Panc1 (cell line): ENCODE data around the gene C1orf50. TPM values are rescaled to one million over a fixed set of nuclear protein-coding genes. Genes with fewer than 3 reads are reported as not detected.

ENCODE experiments used
- ATAC-seq: fragments of 200-7000 bp; cut with Tn5 transposase; 2 replicates; pipeline ENCODE4 v1.9.1; 2020; ENCODE audit warnings: mild to moderate bottlenecking, moderate library complexity
- BruUV-seq: library from RNA; stranded (reverse); fragments of 400-500 nt; replicated peaks from 2 replicates; lab custom pipeline; 2021; lab: Mats Ljungman, UMichigan
- CTCF ChIA-PET: fragments of 300-600 bp; sonication (Branson Sonifier 250); formaldehyde crosslinking; loops from one replicate; lab custom pipeline; 2022; ENCODE audit warnings: antibody characterized with exemption; lab: Charles Lee
- POLR2A ChIA-PET: fragments of 300-600 bp; sonication (Branson Sonifier 250); formaldehyde crosslinking; loops from one replicate; lab custom pipeline; 2022; ENCODE audit warnings: antibody characterized with exemption; lab: Charles Lee
- DNase-seq: peaks from one replicate; pipeline ENCODE4 v3.0.0-alpha.2; 2010; ENCODE audit warnings: low read depth, low spot score
- H3K27ac ChIP-seq: 2 replicates; pipeline ENCODE4 v1.5.1; 2011; ENCODE audit warnings: mild to moderate bottlenecking, low read length, inconsistent platforms
- H3K27me3 ChIP-seq: fragments of 200-500 bp; sonication (Bioruptor generic); 2 replicates; pipeline ENCODE4 v1.6.0; 2014; ENCODE audit warnings: low read length, inconsistent platforms; ENCODE audit not compliant: control insufficient read depth, insufficient read depth
- H3K36me3 ChIP-seq: fragments of 200-500 bp; sonication (Bioruptor generic); 2 replicates; pipeline ENCODE4 v1.5.1; 2014; ENCODE audit warnings: inconsistent platforms, mild to moderate bottlenecking, low read length, moderate library complexity; ENCODE audit not compliant: control insufficient read depth, insufficient read depth
- H3K4me1 ChIP-seq: 2 replicates; pipeline ENCODE4 v1.5.1; 2011; ENCODE audit warnings: inconsistent platforms, mild to moderate bottlenecking, low read length, moderate library complexity; ENCODE audit not compliant: control insufficient read depth, insufficient read depth
- H3K4me3 ChIP-seq, 2 experiments: 2 replicates each; pipeline ENCODE4 v1.5.1; 2011 to 2012; ENCODE audit warnings: low read depth in 2 of 2, low read length in 2 of 2, mild to moderate bottlenecking in 2 of 2, inconsistent platforms in 1 of 2, moderate library complexity in 1 of 2
- H3K9me3 ChIP-seq: fragments of 200-500 bp; sonication (Bioruptor generic); 2 replicates; pipeline ENCODE4 v1.5.1; 2014; ENCODE audit warnings: low read depth, mild to moderate bottlenecking, inconsistent platforms, low read length, moderate library complexity; ENCODE audit not compliant: control insufficient read depth, insufficient read depth
- CTCF ChIP-seq: fragments of 450-650 bp; IDR thresholded peaks from 2 replicates; pipeline ENCODE4 v1.5.1; 2017; ENCODE audit warnings: mild to moderate bottlenecking
- POLR2AphosphoS5 ChIP-seq: IDR thresholded peaks from 2 replicates; pipeline ENCODE4 v1.6.1; 2012; ENCODE audit warnings: mild to moderate bottlenecking, low read depth, low read length, moderate library complexity
- REST ChIP-seq, 2 experiments: IDR thresholded peaks; 2 replicates each; pipeline ENCODE4 v1.6.1; 2011 to 2012; ENCODE audit warnings: low read depth in 2 of 2, control low read depth in 1 of 2, low read length in 1 of 2, mild to moderate bottlenecking in 1 of 2, moderate library complexity in 1 of 2; ENCODE audit not compliant: insufficient read depth in 1 of 2
- SIN3A ChIP-seq: IDR thresholded peaks from 2 replicates; pipeline ENCODE4 v1.6.1; 2012; ENCODE audit warnings: low read depth, mild to moderate bottlenecking, low read length, moderate library complexity, borderline replicate concordance; ENCODE audit not compliant: insufficient read depth
- TCF7L2 ChIP-seq: IDR thresholded peaks from 2 replicates; pipeline ENCODE4 v1.6.1; 2011; ENCODE audit warnings: mild to moderate bottlenecking, low read depth, low read length, inconsistent platforms
- in situ Hi-C: cut with HindIII; loops from 2 replicates; pipeline ENCODE4 v1.10.0; 2016; ENCODE audit warnings: low sequenced_read_pairs, low pct_unique_long_range_greater_than_20kb
- intact Hi-C: fragments of 100-400 bp; cut with micrococcal nuclease; formaldehyde crosslinking; loops from one replicate; pipeline ENCODE4 v1.10.0; 2022; ENCODE audit not compliant: unreplicated experiment
- total RNA-seq: library from RNA; stranded (reverse); gene quantifications from one replicate; pipeline ENCODE4 v1.2.1, GENCODE V29; 2021; ENCODE audit not compliant: unreplicated experiment

Gene C1orf50
- total RNA-seq, 1 experiment from 2014 or later, result 5.8 TPM

GRCh38 chr1:42730002-42730401, 37.0 kb upstream of the C1orf50 start:
- DNase-seq (no peak), ATAC-seq (0 out of 2 replicates have a peak, but pooled peaks have one; percentile 53)
- Histone ChIP-seq H3K27ac (no peak overlapping the region), H3K9me3 (no peaks in the 10 kb centered on the region), H3K4me1 (no peaks in the 10 kb centered on the region), H3K36me3 (no peaks in the 10 kb centered on the region), H3K4me3 (no peak overlapping the region), H3K27me3 (no peaks in the 10 kb centered on the region)
- TF ChIP-seq TCF7L2, result no peak
- no peak for TF ChIP-seq POLR2AphosphoS5
- no peak for TF ChIP-seq SIN3A
- no peak for TF ChIP-seq CTCF
- no peak for TF ChIP-seq REST (IDR thresholded peaks at IDR 0.05; ENCODE audit: insufficient read depth in 1 of 2, low read depth in 2 of 2, low read length in 1 of 2)
- no TSS peak for BruUV-seq
- POLR2A ChIA-PET, result interaction anchor here (0.6 kb wide), 1 partner anchor 53 kb away, joined by 3 read pairs; no protein-coding TSS in a partner anchor
- in situ Hi-C loops, result no loop called here
- CTCF ChIA-PET, result no interaction called here
- intact Hi-C loops, result loop anchor here (10.0 kb wide), 1 partner anchor 155 kb away; no protein-coding TSS in a partner anchor

- Histone ChIP-seq H3K36me3 (no peaks in the 10 kb centered on the region), H3K4me3 (no peak overlapping the region), H3K27me3 (no peaks in the 10 kb centered on the region), H3K27ac (no peak overlapping the region), H3K4me1 (no peaks in the 10 kb centered on the region), H3K9me3 (no peaks in the 10 kb centered on the region)
- in situ Hi-C loops, result no loop called here
- peak; percentile 13 for DNase-seq
- TF ChIP-seq SIN3A (no peak), REST (IDR thresholded peaks at IDR 0.05; ENCODE audit: insufficient read depth in 1 of 2, low read depth in 2 of 2, low read length in 1 of 2) (no peak), TCF7L2 (no peak), CTCF (no peak; the same call in 1 of the 2 replicates)
- ChIA-PET CTCF (interaction anchor here (0.7 kb wide), 1 partner anchor 22 kb away, joined by 4 read pairs; no protein-coding TSS in a partner anchor), POLR2A (no interaction called here)
- intact Hi-C loops, result loop anchor here (10.0 kb wide), 1 partner anchor 156 kb away; no protein-coding TSS in a partner anchor
- no peak for ATAC-seq
- BruUV-seq, result no TSS peak
These were observed 36.1 kb upstream of the C1orf50 start for GRCh38 chr1:42730988-42731387.
